ENCODE results near the gene SFT2D2. TPM values are rescaled to one million over a fixed set of nuclear protein-coding genes. Genes with fewer than 3 reads are reported as not detected.

The SFT2D2 gene
- polyA plus RNA-seq, 1 donor (not counting 4 experiments of a cell fraction or from before 2014, with no cell fraction given): 27.6 TPM

- Histone ChIP-seq H3K9ac (ENCODE audit: control insufficient read depth, extremely low read depth, insufficient read depth, low read length) (no peak overlapping the region), H3K4me2 (ENCODE audit: control insufficient read depth, extremely low read depth, insufficient read depth, low read depth, low read length) (no peak overlapping the region), H3K36me3 (ENCODE audit: control insufficient read depth in 2 of 2, extremely low read depth in 1 of 2, insufficient read depth in 2 of 2, low read length in 2 of 2) (peaks cover 0 to 1% of the 10 kb centered on the region in 2 experiments), H3K79me2 (ENCODE audit: control insufficient read depth, insufficient read depth, low read length) (no peaks in the 10 kb centered on the region), H3K4me1 (ENCODE audit: control insufficient read depth, extremely low read depth, insufficient read depth, low read length) (peaks cover 17% of the 10 kb centered on the region), H3K27ac (ENCODE audit: control insufficient read depth, insufficient read depth, low read length) (no peak overlapping the region), H3K27me3 (ENCODE audit: control insufficient read depth, extremely low read depth, insufficient read depth, low read length) (no peaks in the 10 kb centered on the region), H3K9me3 (ENCODE audit: control insufficient read depth, low read depth, low read length) (no peaks in the 10 kb centered on the region), H4K20me1 (ENCODE audit: control insufficient read depth, extremely low read depth, insufficient read depth, low read length) (no peaks in the 10 kb centered on the region), H2AFZ (ENCODE audit: control insufficient read depth, low read length) (no peak overlapping the region), H3K9me1 (ENCODE audit: control insufficient read depth, extremely low read depth, insufficient read depth, low read length) (no peaks in the 10 kb centered on the region), H3K4me3 (ENCODE audit: control insufficient read depth in 2 of 3, extremely low read depth in 1 of 3, insufficient read depth in 2 of 3, low read depth in 1 of 3, low read length in 3 of 3) (no peak overlapping the region)
- no peak for DNase-seq (ENCODE audit: low read depth, low spot score)
- TF ChIP-seq EZH2 (IDR thresholded peaks at IDR 0.05; ENCODE audit: low read length): no peak
- TF ChIP-seq, protein P1, sequence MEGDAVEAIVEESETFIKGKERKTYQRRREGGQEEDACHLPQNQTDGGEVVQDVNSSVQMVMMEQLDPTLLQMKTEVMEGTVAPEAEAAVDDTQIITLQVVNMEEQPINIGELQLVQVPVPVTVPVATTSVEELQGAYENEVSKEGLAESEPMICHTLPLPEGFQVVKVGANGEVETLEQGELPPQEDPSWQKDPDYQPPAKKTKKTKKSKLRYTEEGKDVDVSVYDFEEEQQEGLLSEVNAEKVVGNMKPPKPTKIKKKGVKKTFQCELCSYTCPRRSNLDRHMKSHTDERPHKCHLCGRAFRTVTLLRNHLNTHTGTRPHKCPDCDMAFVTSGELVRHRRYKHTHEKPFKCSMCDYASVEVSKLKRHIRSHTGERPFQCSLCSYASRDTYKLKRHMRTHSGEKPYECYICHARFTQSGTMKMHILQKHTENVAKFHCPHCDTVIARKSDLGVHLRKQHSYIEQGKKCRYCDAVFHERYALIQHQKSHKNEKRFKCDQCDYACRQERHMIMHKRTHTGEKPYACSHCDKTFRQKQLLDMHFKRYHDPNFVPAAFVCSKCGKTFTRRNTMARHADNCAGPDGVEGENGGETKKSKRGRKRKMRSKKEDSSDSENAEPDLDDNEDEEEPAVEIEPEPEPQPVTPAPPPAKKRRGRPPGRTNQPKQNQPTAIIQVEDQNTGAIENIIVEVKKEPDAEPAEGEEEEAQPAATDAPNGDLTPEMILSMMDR (optimal IDR thresholded peaks at IDR 0.05 in 1 of 3, IDR thresholded peaks at IDR 0.05 in 1 of 3, conservative IDR thresholded peaks at IDR 0.05 in 1 of 3; ENCODE audit: extremely low read depth in 1 of 3, insufficient read depth in 2 of 3, low read length in 3 of 3): no peak
- dilution Hi-C loops (cut with MboI; ENCODE audit: extremely low pct_ligation_motif_present, low sequenced_read_pairs): no loop called here
- no peak for FAIRE-seq
Measured at GRCh38 chr1:168297019-168297730, 71.4 kb downstream of the SFT2D2 start.

GRCh38 chr1:168298446-168298845 lies 72.6 kb downstream of the SFT2D2 start:
- Histone ChIP-seq H3K27ac (ENCODE audit: control insufficient read depth, insufficient read depth, low read length) (no peak overlapping the region), H3K27me3 (ENCODE audit: control insufficient read depth, extremely low read depth, insufficient read depth, low read length) (no peaks in the 10 kb centered on the region), H3K4me1 (ENCODE audit: control insufficient read depth, extremely low read depth, insufficient read depth, low read length) (peaks cover 27% of the 10 kb centered on the region), H3K4me3 (ENCODE audit: control insufficient read depth in 2 of 3, extremely low read depth in 1 of 3, insufficient read depth in 2 of 3, low read depth in 1 of 3, low read length in 3 of 3) (no peak overlapping the region), H2AFZ (ENCODE audit: control insufficient read depth, low read length) (no peak overlapping the region), H3K9me1 (ENCODE audit: control insufficient read depth, extremely low read depth, insufficient read depth, low read length) (no peaks in the 10 kb centered on the region), H3K9ac (ENCODE audit: control insufficient read depth, extremely low read depth, insufficient read depth, low read length) (no peak overlapping the region), H4K20me1 (ENCODE audit: control insufficient read depth, extremely low read depth, insufficient read depth, low read length) (no peaks in the 10 kb centered on the region), H3K9me3 (ENCODE audit: control insufficient read depth, low read depth, low read length) (no peaks in the 10 kb centered on the region), H3K36me3 (ENCODE audit: control insufficient read depth in 2 of 2, extremely low read depth in 1 of 2, insufficient read depth in 2 of 2, low read length in 2 of 2) (peaks cover 0 to 1% of the 10 kb centered on the region in 2 experiments), H3K79me2 (ENCODE audit: control insufficient read depth, insufficient read depth, low read length) (no peaks in the 10 kb centered on the region), H3K4me2 (ENCODE audit: control insufficient read depth, extremely low read depth, insufficient read depth, low read depth, low read length) (no peak overlapping the region)
- TF ChIP-seq EZH2 (IDR thresholded peaks at IDR 0.05; ENCODE audit: low read length): no peak
- TF ChIP-seq, protein P1 (optimal IDR thresholded peaks at IDR 0.05 in 1 of 3, IDR thresholded peaks at IDR 0.05 in 1 of 3, conservative IDR thresholded peaks at IDR 0.05 in 1 of 3; ENCODE audit: extremely low read depth in 1 of 3, insufficient read depth in 2 of 3, low read length in 3 of 3): no peak
- DNase-seq (ENCODE audit: low read depth, low spot score): no peak
- dilution Hi-C loops (cut with MboI; ENCODE audit: extremely low pct_ligation_motif_present, low sequenced_read_pairs): no loop called here
- FAIRE-seq: no peak

All from keratinocyte (primary cell).